Retinal pigment epithelial cell (primary cell): ENCODE results near the gene GNAZ.

Experiments used
- DNase-seq: peaks from one replicate; pipeline ENCODE4 v3.0.0-alpha.2; 2010; ENCODE audit warnings: low read depth
- H3K4me3 ChIP-seq: 2 replicates; pipeline ENCODE4 v1.5.1; 2011; ENCODE audit warnings: mild to moderate bottlenecking, low read length, control low read depth, moderate library complexity
- CTCF ChIP-seq: conservative IDR thresholded peaks from 2 replicates; pipeline ENCODE4 v1.5.1; 2011; ENCODE audit warnings: low read depth, low read length, control low read depth, inconsistent platforms

The GNAZ gene

GRCh38 chr22:23069502-23070357, 589 bp upstream of the GNAZ start:
- H3K4me3 ChIP-seq = peak overlapping the region; percentile 68
- no peak for TF ChIP-seq CTCF
- DNase-seq = peak; percentile 57

DNA sequence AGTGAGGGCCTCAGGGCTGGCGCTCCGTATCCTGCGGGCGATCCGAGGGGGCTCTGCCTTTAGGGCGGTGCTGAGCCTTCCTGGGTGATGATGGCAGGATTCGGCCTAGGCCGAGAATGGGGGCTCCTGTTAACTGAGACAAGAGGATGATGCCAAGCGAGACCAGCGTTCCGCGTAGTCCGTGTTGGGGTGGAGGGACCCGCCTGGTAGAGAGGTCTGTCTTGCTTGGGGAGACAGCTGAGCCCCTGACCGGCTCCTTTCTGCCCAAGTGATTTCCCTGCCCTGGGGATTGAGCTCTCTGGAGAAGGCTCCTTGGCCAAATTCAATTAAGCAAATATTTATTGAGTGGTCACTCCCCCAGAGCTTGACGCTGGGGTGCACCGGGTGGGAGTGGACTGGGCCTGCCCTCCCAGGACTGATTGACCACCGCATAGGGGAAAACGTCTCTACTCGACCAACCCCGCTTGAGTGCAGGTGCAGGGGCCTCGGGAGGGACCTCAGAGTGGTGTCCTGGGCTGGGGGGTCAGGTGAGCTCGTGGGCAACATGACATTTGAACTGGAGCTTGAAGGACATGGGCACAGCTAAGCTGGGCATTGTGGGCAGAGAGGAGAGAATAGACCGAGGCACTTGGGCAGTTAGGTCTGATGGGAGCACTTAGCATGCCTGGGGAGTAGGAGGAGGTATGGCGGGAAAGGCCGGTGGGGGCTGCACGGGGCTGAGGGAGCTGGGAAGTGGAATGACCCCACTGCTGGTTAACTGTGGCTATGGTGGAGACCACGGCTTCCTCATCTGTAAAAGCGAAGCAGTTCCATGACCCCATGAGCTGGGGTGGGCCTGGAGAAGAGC, 1.1 kb downstream of the GNAZ start:
- no peak for TF ChIP-seq CTCF
- no peak for DNase-seq
- peak overlapping the region; percentile 57 for H3K4me3 ChIP-seq

- no peak overlapping the region for H3K4me3 ChIP-seq
- no peak for DNase-seq
- no peak for TF ChIP-seq CTCF
Observed at GRCh38 chr22:23072077-23072910, 2.0 kb downstream of the GNAZ start.

DNA sequence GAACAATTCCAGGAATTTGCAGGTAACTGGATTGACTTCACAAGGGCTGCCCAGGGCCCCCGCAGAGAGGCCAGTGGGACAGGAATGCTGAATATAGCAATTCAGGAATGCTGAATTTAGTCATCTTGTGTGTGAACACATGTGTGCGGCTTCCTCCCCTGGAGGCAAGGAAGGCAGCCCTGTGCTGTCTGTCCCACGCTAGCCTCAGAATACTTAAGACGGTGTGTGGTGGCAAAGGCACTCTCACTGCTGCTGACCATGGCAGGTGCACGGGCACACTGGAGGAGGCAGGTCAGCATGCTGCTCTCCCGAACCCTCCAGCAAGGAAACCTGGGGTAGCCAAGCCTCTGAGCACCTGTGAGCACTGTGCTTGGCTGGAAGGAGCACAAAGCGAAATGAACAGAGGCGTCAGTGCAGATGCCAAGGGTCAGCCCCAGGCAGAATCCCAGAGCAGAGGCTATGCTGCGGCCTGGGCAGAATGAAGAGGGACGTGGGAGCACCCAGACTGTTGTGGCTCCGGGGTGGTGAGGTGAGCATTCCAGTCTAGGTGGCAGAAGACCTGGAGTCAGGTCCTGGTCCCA, 2.7 kb downstream of the GNAZ start:
- TF ChIP-seq CTCF = no peak
- no peak for DNase-seq
- H3K4me3 ChIP-seq = no peak overlapping the region

DNA sequence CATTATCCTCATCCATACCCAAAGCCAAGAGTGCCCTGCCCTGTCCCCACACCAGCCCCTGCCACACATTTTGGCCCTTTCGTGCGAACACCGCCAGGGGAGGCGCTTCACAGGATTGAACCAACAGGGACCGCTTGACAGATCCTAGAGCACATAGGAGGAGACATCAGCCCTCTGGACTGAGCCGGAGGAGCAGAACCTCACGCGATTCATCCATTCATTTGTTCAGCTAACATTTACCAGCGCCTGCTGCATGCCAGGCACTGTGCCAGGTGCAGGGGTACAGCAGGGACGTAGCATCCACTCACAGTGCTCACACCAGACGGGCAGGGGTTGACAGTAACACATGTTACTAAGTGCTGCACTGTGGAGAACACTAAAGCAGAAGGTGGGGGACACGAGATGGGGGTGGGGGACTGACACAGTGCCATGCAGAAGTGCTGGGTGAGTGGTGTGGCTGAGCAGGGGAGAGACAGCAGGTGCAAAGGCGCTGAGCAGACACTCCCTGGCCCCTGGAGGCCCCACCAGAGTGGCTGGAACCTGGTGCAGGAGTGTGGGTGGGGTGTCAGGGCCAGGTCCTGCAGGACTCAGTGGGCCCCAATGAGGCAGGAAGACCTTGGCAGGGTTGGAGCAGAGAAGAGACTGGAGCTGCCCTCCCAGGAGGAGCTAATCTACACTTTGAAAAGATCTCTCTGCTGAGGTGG, 3.4 kb downstream of the GNAZ start:
- DNase-seq = no peak
- H3K4me3 ChIP-seq = no peak overlapping the region
- TF ChIP-seq CTCF = no peak

- H3K4me3 ChIP-seq = no peak overlapping the region
- no peak for TF ChIP-seq CTCF
- DNase-seq = no peak
Observed at GRCh38 chr22:23074451-23074850, 4.1 kb downstream of the GNAZ start.
